Measurements from ENCODE around the gene RBM47. TPM values are rescaled to one million over a fixed set of nuclear protein-coding genes. Genes with fewer than 3 reads are reported as not detected.
A peak's percentile ranks its signal among the peaks of the same experiment; 100 is the strongest.

The RBM47 gene
- polyA plus RNA-seq, 3 donors = 79.5 to 101 (median 92.8) TPM

DNA sequence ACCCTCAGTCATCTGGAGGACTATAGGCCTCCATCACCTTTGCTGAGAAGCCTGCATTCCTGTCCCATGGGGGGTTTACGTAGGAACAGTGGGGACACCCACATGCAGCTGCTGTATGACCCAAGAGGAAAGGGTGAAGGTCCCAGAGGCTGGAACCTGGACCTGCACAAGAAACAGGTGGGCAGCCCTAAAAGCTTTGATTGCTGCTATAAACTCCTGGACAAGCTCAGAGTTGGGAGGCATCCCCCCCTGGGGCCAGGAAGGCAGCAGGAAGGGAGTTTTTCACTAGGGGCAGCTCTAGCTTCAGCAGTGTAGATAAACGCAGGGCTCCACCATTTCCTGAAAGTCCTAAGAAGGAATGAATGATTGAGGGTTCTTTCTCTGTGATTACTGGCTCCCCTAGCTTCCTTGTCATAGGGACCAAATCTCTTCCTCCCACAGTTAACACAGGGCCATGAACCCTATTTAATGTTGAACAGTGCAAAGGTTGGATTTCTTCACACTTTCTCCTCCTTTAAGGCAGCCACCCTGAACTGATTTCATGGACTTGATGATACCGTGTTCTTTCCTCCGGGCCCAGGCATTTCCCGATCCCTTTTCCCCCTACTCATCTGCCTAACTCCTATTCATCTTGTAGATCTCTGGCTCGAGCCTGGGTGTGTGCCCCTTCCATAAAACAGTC lies 210.3 kb downstream of the RBM47 start:
- H3K4me1 ChIP-seq (ENCODE audit: control insufficient read depth in 1 of 2, insufficient read depth in 2 of 2, low read length in 2 of 2) = no peaks in the 10 kb centered on the region
- peaks cover 0 to 7% (median 2%) of the 10 kb centered on the region in 7 donors for H3K9me3 Mint-ChIP-seq
- H3K4me3 ChIP-seq (replicated peaks in 1 of 3; ENCODE audit: low read depth in 2 of 3, low read length in 3 of 3) = no peak overlapping the region
- no peak overlapping the region for H2AFZ ChIP-seq (ENCODE audit: insufficient read depth, low read depth, low read length, poor library complexity, severe bottlenecking)
- TF ChIP-seq, protein P1, sequence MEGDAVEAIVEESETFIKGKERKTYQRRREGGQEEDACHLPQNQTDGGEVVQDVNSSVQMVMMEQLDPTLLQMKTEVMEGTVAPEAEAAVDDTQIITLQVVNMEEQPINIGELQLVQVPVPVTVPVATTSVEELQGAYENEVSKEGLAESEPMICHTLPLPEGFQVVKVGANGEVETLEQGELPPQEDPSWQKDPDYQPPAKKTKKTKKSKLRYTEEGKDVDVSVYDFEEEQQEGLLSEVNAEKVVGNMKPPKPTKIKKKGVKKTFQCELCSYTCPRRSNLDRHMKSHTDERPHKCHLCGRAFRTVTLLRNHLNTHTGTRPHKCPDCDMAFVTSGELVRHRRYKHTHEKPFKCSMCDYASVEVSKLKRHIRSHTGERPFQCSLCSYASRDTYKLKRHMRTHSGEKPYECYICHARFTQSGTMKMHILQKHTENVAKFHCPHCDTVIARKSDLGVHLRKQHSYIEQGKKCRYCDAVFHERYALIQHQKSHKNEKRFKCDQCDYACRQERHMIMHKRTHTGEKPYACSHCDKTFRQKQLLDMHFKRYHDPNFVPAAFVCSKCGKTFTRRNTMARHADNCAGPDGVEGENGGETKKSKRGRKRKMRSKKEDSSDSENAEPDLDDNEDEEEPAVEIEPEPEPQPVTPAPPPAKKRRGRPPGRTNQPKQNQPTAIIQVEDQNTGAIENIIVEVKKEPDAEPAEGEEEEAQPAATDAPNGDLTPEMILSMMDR (IDR thresholded peaks at IDR 0.05) = no peak
- H3K27me3 Mint-ChIP-seq (ENCODE audit: low read depth in 3 of 3) = peaks cover 0 to 5% (median 3%) of the 10 kb centered on the region in 3 donors
- peak overlapping the region in 1 of 7 donors; percentile 20 for H3K27ac Mint-ChIP-seq
- WGBS (ENCODE audit: insufficient coverage) = 100% methylated on average over 4 of the region's 6 CpGs
- no peak overlapping the region for H3K9ac ChIP-seq (ENCODE audit: insufficient read depth, low read length, poor library complexity, severe bottlenecking)
- H3K4me2 ChIP-seq (replicated peaks; ENCODE audit: extremely low read depth, low read length, poor library complexity, severe bottlenecking) = no peak overlapping the region
- no peaks in the 10 kb centered on the region for H3K27me3 ChIP-seq (ENCODE audit: control insufficient read depth in 2 of 2, insufficient read depth in 2 of 2, low read length in 2 of 2)
- H3K36me3 Mint-ChIP-seq = peaks cover 24 to 34% of the 10 kb centered on the region in 2 donors
- H3K27ac ChIP-seq (ENCODE audit: low read depth in 1 of 2, low read length in 2 of 2) = no peak overlapping the region
- peaks cover 23 to 30% of the 10 kb centered on the region in 2 donors for H3K36me3 ChIP-seq (replicated peaks in 1 of 2; ENCODE audit: control insufficient read depth in 1 of 2, insufficient read depth in 2 of 2, low read length in 2 of 2)
- DNase-seq = no peak
- peaks cover 0 to 5% of the 10 kb centered on the region in 2 donors for H3K9me3 ChIP-seq (replicated peaks in 1 of 2; ENCODE audit: control insufficient read depth in 1 of 2, insufficient read depth in 1 of 2, low read length in 2 of 2)
- intact Hi-C loops (cut with micrococcal nuclease) = loop anchor here in 1 of 2 donors (10.0 kb wide), 1 partner anchor 265 kb away; no protein-coding TSS in a partner anchor
- H4K20me1 ChIP-seq (ENCODE audit: insufficient read depth, low read length) = peaks cover 27% of the 10 kb centered on the region
- H3K4me1 Mint-ChIP-seq = no peaks in the 10 kb centered on the region
- no peak overlapping the region for H3K4me3 Mint-ChIP-seq
- H3K79me2 ChIP-seq (ENCODE audit: insufficient read depth, low read length) = no peaks in the 10 kb centered on the region

GRCh38 chr4:40418430-40419230 lies 211.0 kb downstream of the RBM47 start:
- no peak overlapping the region for H3K4me3 ChIP-seq (replicated peaks in 1 of 3; ENCODE audit: low read depth in 2 of 3, low read length in 3 of 3)
- intact Hi-C loops (cut with micrococcal nuclease) = loop anchor here in 1 of 2 donors (10.0 kb wide), 1 partner anchor 264 kb away; no protein-coding TSS in a partner anchor
- WGBS (ENCODE audit: insufficient coverage) = no CpG with 5 or more reads among the region's 6 CpGs
- Mint-ChIP-seq H3K27ac (peak overlapping the region in 1 of 7 donors; percentile 31), H3K9me3 (peaks cover 0 to 7% (median 2%) of the 10 kb centered on the region in 7 donors), H3K4me1 (no peaks in the 10 kb centered on the region), H3K27me3 (ENCODE audit: low read depth in 3 of 3) (peaks cover 0 to 5% (median 3%) of the 10 kb centered on the region in 3 donors), H3K4me3 (no peak overlapping the region), H3K36me3 (peaks cover 18 to 27% of the 10 kb centered on the region in 2 donors)
- no peaks in the 10 kb centered on the region for H3K79me2 ChIP-seq (ENCODE audit: insufficient read depth, low read length)
- TF ChIP-seq, protein P1 (IDR thresholded peaks at IDR 0.05) = no peak
- peaks cover 15 to 23% of the 10 kb centered on the region in 2 donors for H3K36me3 ChIP-seq (replicated peaks in 1 of 2; ENCODE audit: control insufficient read depth in 1 of 2, insufficient read depth in 2 of 2, low read length in 2 of 2)
- H3K9ac ChIP-seq (ENCODE audit: insufficient read depth, low read length, poor library complexity, severe bottlenecking) = no peak overlapping the region
- peaks cover 0 to 5% of the 10 kb centered on the region in 2 donors for H3K9me3 ChIP-seq (replicated peaks in 1 of 2; ENCODE audit: control insufficient read depth in 1 of 2, insufficient read depth in 1 of 2, low read length in 2 of 2)
- H2AFZ ChIP-seq (ENCODE audit: insufficient read depth, low read depth, low read length, poor library complexity, severe bottlenecking) = no peak overlapping the region
- peaks cover 20% of the 10 kb centered on the region for H4K20me1 ChIP-seq (ENCODE audit: insufficient read depth, low read length)
- H3K27me3 ChIP-seq (ENCODE audit: control insufficient read depth in 2 of 2, insufficient read depth in 2 of 2, low read length in 2 of 2) = no peaks in the 10 kb centered on the region
- H3K4me1 ChIP-seq (ENCODE audit: control insufficient read depth in 1 of 2, insufficient read depth in 2 of 2, low read length in 2 of 2) = no peaks in the 10 kb centered on the region
- DNase-seq = no peak
- no peak overlapping the region for H3K4me2 ChIP-seq (replicated peaks; ENCODE audit: extremely low read depth, low read length, poor library complexity, severe bottlenecking)
- H3K27ac ChIP-seq (ENCODE audit: low read depth in 1 of 2, low read length in 2 of 2) = no peak overlapping the region

Data from CD14-positive monocyte (primary cell).